Psoas muscle (tissue), 8 donors: ENCODE measurements around the gene CD69. TPM values are rescaled to one million over a fixed set of nuclear protein-coding genes. Genes with fewer than 3 reads are reported as not detected.
A peak's percentile ranks its signal among the peaks of the same experiment; 100 is the strongest.

ENCODE experiments used
- ATAC-seq, 4 donors: fragments of 200-7000 bp; cut with Tn5 transposase; one replicate each; pipeline ENCODE4 v1.9.1; 2020; ENCODE audit warnings: moderate library complexity in 3 of 4, mild to moderate bottlenecking in 2 of 4
- DNase-seq, 2 donors: peaks; one replicate each; pipeline ENCODE4 v3.0.0-alpha.2; 2020
- H3K27ac ChIP-seq: fragments of 200-600 bp; one replicate; pipeline ENCODE4 v1.8.0; 2022
- H3K27me3 ChIP-seq, 3 donors: fragments of 200-600 bp in 1 of 3; one replicate each; pipeline versions ENCODE4 v1.6.1 to v1.8.0; 2013 to 2022; ENCODE audit warnings: low read length in 2 of 3, mild to moderate bottlenecking in 2 of 3, moderate library complexity in 1 of 3; ENCODE audit not compliant: insufficient read depth in 3 of 3
- H3K36me3 ChIP-seq, 2 donors: fragments of 200-600 bp in 1 of 2; one replicate each; pipeline versions ENCODE4 v1.6.1 to v1.8.0; 2013 to 2022; ENCODE audit warnings: low read depth in 1 of 2, mild to moderate bottlenecking in 1 of 2, moderate library complexity in 1 of 2; ENCODE audit not compliant: insufficient read depth in 1 of 2
- H3K4me1 ChIP-seq: fragments of 200-600 bp; one replicate; pipeline ENCODE4 v1.8.0; 2022
- H3K4me3 ChIP-seq: fragments of 200-600 bp; one replicate; pipeline ENCODE4 v1.8.0; 2022; ENCODE audit warnings: mild to moderate bottlenecking
- H3K9me3 ChIP-seq: fragments of 200-600 bp; one replicate; pipeline ENCODE4 v1.8.0; 2022
- CTCF ChIP-seq: fragments of 200-600 bp; IDR thresholded peaks from one replicate; pipeline ENCODE4 v1.8.0; 2022; ENCODE audit warnings: antibody characterized with exemption
- WGBS, 3 donors: extraction: QIAGEN DNeasy Blood & Tissue Kit; methylation state at CpG; one replicate each; pipeline versions ENCODE4 v1.1.6 to v1.1.7; 2013; 5-methylcytosine and 5-hydroxymethylcytosine counted together
- intact Hi-C, 2 donors: fragments of 100-400 bp; cut with DNase I; formaldehyde crosslinking; loops; one replicate each; pipeline versions ENCODE4 v1.11.0 to v1.14.2; 2022
- polyA plus RNA-seq, 3 donors: library from polyadenylated mRNA; stranded (reverse); fragments of 200-250 nt; gene quantifications; one replicate each; pipeline ENCODE4 v1.2.3, GENCODE V29; 2013
- total RNA-seq, 4 donors: library from RNA; stranded (reverse); fragmentation: NEBNext Ultra II Directional in 2 of 4; extraction: Animal tissue kit (Norgen Biotek cat#: 25700) in 2 of 4; gene quantifications; one replicate each; pipeline versions ENCODE4 v1.2.1 to v1.2.4, GENCODE V29; 2021 to 2023
- donor health status: healthy with polysubstance abuse.
- donor health status: DM: no; HTN: no; CAD: no; lungs with moderate emphysema.
- donor health status: Bipolar disorder and iron deficiency.
- donor health status: healthy.
- donor health status: DM: yes; HTN: yes; CAD: no.
- donor health status: DM: no; HTN: no; CAD: no.
- donor health status: DM: no; HTN: no; CAD: no.
- donor health status: DM: yes; HTN: yes; CAD: no.

The CD69 gene
- total and polyA plus RNA-seq, 7 donors = 0.13 to 1.1 (median 0.49) TPM

GRCh38 chr12:9750276-9751203 lies 10.2 kb downstream of the CD69 start:
- WGBS, 3 donors = 17 to 20% (median 18%) methylated on average over 20 of the region's 20 CpGs
- no peaks in the 10 kb centered on the region for H3K9me3 ChIP-seq
- no peaks in the 10 kb centered on the region for H3K27me3 ChIP-seq
- peak; percentile 83 for TF ChIP-seq CTCF
- ATAC-seq = peak; percentile 75 to 95 (median 78)
- H3K36me3 ChIP-seq = no peaks in the 10 kb centered on the region
- intact Hi-C loops = loop anchor here (2.0 to 5.0 kb wide), 3 partner anchors 47 to 176 kb away; no protein-coding TSS in a partner anchor
- no peak overlapping the region for H3K27ac ChIP-seq
- DNase-seq = no peak
- peaks cover 6% of the 10 kb centered on the region for H3K4me1 ChIP-seq
- peak overlapping the region; percentile 47 for H3K4me3 ChIP-seq

- DNase-seq = no peak
- ATAC-seq = no peak
- peaks cover 6% of the 10 kb centered on the region for H3K4me1 ChIP-seq
- no peaks in the 10 kb centered on the region for H3K27me3 ChIP-seq
- no peak overlapping the region for H3K4me3 ChIP-seq
- H3K27ac ChIP-seq = no peak overlapping the region
- no peak for TF ChIP-seq CTCF
- H3K36me3 ChIP-seq = no peaks in the 10 kb centered on the region
- WGBS, 3 donors = 0 to 48% (median 44%) methylated on average over 1 of the region's 1 CpG
- H3K9me3 ChIP-seq = no peaks in the 10 kb centered on the region
- intact Hi-C loops = loop anchor here (2.0 to 5.0 kb wide), 5 partner anchors 48 to 388 kb away; no protein-coding TSS in a partner anchor
Measured at GRCh38 chr12:9749640-9750039, 11.1 kb downstream of the CD69 start.

- Histone ChIP-seq H3K27me3 (no peaks in the 10 kb centered on the region), H3K9me3 (no peaks in the 10 kb centered on the region), H3K27ac (no peak overlapping the region), H3K4me1 (no peaks in the 10 kb centered on the region), H3K4me3 (no peak overlapping the region), H3K36me3 (no peaks in the 10 kb centered on the region)
- intact Hi-C loops = loop anchor here in 1 of 2 donors (5.0 kb wide), 2 partner anchors 62 to 392 kb away; no protein-coding TSS in a partner anchor
- ATAC-seq (no peak), DNase-seq (no peak)
- no peak for TF ChIP-seq CTCF
- 60 to 63% (median 61%) methylated on average over 3 of the region's 3 CpGs for WGBS, 3 donors
Measured at GRCh38 chr12:9745199-9745598, 15.5 kb downstream of the CD69 start.

- no peak for DNase-seq
- Histone ChIP-seq H3K4me1 (no peaks in the 10 kb centered on the region), H3K36me3 (no peaks in the 10 kb centered on the region), H3K4me3 (no peak overlapping the region), H3K9me3 (no peaks in the 10 kb centered on the region), H3K27ac (no peak overlapping the region), H3K27me3 (no peaks in the 10 kb centered on the region)
- ATAC-seq = no peak
- TF ChIP-seq CTCF = no peak
- intact Hi-C loops = no loop called here
- 40 to 45% (median 40%) methylated on average over 5 of the region's 5 CpGs for WGBS, 3 donors
Measured at GRCh38 chr12:9742661-9743060, 18.0 kb downstream of the CD69 start.
